SK-N-SH treated with all-trans-retinoic acid at 6 μM for 48 hours (cell line): ENCODE results near the gene MADD.

Source experiments
- ATAC-seq: fragments of 200-7000 bp; cut with Tn5 transposase; 3 replicates; pipeline ENCODE4 v1.9.1; 2020; ENCODE audit warnings: mild to moderate bottlenecking, moderate library complexity
- ARNTL ChIP-seq: fragments of 450-650 bp; formaldehyde crosslinking; IDR thresholded peaks from 2 replicates; pipeline ENCODE4 v1.5.0; 2020; ENCODE audit warnings: low read depth, mild to moderate bottlenecking, moderate library complexity, borderline replicate concordance
- BACH2 ChIP-seq: fragments of 250-450 bp; sonication (Bioruptor Pico); IDR thresholded peaks from 2 replicates; pipeline ENCODE4 v1.9.0; 2021; ENCODE audit warnings: mild to moderate bottlenecking, borderline replicate concordance
- CSDC2 ChIP-seq: fragments of 250-450 bp; sonication (Bioruptor Pico); IDR thresholded peaks from 2 replicates; pipeline ENCODE4 v1.5.0; 2020; ENCODE audit warnings: mild to moderate bottlenecking, moderate library complexity
- GLIS3 ChIP-seq: fragments of 250-450 bp; sonication (Bioruptor Pico); IDR thresholded peaks from 2 replicates; pipeline ENCODE4 v1.5.0; 2020; ENCODE audit warnings: mild to moderate bottlenecking, moderate library complexity
- ISL1 ChIP-seq: fragments of 250-450 bp; sonication (Bioruptor Pico); IDR thresholded peaks from 2 replicates; pipeline ENCODE4 v2.1.2; 2022; ENCODE audit warnings: mild to moderate bottlenecking, moderate library complexity
- OSR1 ChIP-seq: fragments of 250-450 bp; sonication (Bioruptor Pico); IDR thresholded peaks from 2 replicates; pipeline ENCODE4 v1.8.0; 2022; ENCODE audit warnings: moderate library complexity, mild to moderate bottlenecking, inconsistent platforms
- RARB ChIP-seq: fragments of 250-450 bp; sonication (Bioruptor Pico); IDR thresholded peaks from 2 replicates; pipeline ENCODE4 v1.8.0; 2021; ENCODE audit warnings: mild to moderate bottlenecking, moderate library complexity
- SNAI2 ChIP-seq: fragments of 250-450 bp; sonication (Bioruptor Pico); IDR thresholded peaks from 2 replicates; pipeline ENCODE4 v1.5.0; 2020; ENCODE audit warnings: mild to moderate bottlenecking, moderate library complexity
- TCF4 ChIP-seq: fragments of 250-450 bp; sonication (Bioruptor Pico); IDR thresholded peaks from 2 replicates; pipeline ENCODE4 v1.8.0; 2021; ENCODE audit warnings: mild to moderate bottlenecking, moderate library complexity, borderline replicate concordance
- TOX ChIP-seq: fragments of 250-450 bp; sonication (Bioruptor Pico); IDR thresholded peaks from 2 replicates; pipeline ENCODE4 v1.8.0; 2021; ENCODE audit warnings: mild to moderate bottlenecking, moderate library complexity, borderline replicate concordance
- ZC3H10 ChIP-seq: fragments of 250-450 bp; sonication (Bioruptor Pico); IDR thresholded peaks from 2 replicates; pipeline ENCODE4 v1.5.1; 2021; ENCODE audit warnings: mild to moderate bottlenecking, moderate library complexity
- ZFP3 ChIP-seq: fragments of 250-450 bp; sonication (Bioruptor Pico); IDR thresholded peaks from 2 replicates; pipeline ENCODE4 v1.5.0; 2020; ENCODE audit warnings: mild to moderate bottlenecking, moderate library complexity
- ZFP30 ChIP-seq: fragments of 450-650 bp; formaldehyde crosslinking; IDR thresholded peaks from 2 replicates; pipeline ENCODE4 v1.5.0; 2022; ENCODE audit warnings: mild to moderate bottlenecking, moderate library complexity
- ZNF8 ChIP-seq: fragments of 450-650 bp; formaldehyde crosslinking; IDR thresholded peaks from 2 replicates; pipeline ENCODE4 v1.5.0; 2020; ENCODE audit warnings: mild to moderate bottlenecking, moderate library complexity
- TF ChIP-seq, protein P1 (sequence below): fragments of 250-450 bp; sonication (Bioruptor Pico); IDR thresholded peaks from 2 replicates; pipeline ENCODE4 v1.5.1; 2020; ENCODE audit warnings: low read depth, mild to moderate bottlenecking, moderate library complexity
- TF ChIP-seq, protein P2 (sequence below): fragments of 250-450 bp; sonication (Bioruptor Pico); IDR thresholded peaks from 2 replicates; pipeline ENCODE4 v1.5.1; 2021; ENCODE audit warnings: mild to moderate bottlenecking, moderate library complexity
- TF ChIP-seq, protein P3 (sequence below): fragments of 250-450 bp; sonication (Bioruptor Pico); IDR thresholded peaks from 2 replicates; pipeline ENCODE4 v1.8.0; 2020; ENCODE audit warnings: mild to moderate bottlenecking, moderate library complexity, borderline replicate concordance
- TF ChIP-seq, protein P4 (sequence below): fragments of 250-450 bp; sonication (Bioruptor Pico); IDR thresholded peaks from 2 replicates; pipeline ENCODE4 v1.5.0; 2020; ENCODE audit warnings: mild to moderate bottlenecking, moderate library complexity
- TF ChIP-seq, protein P5 (sequence below): fragments of 250-450 bp; sonication (Bioruptor Pico); IDR thresholded peaks from 2 replicates; pipeline ENCODE4 v1.8.0; 2021; ENCODE audit warnings: low read depth, mild to moderate bottlenecking, moderate library complexity, borderline replicate concordance

MADD gene

DNA sequence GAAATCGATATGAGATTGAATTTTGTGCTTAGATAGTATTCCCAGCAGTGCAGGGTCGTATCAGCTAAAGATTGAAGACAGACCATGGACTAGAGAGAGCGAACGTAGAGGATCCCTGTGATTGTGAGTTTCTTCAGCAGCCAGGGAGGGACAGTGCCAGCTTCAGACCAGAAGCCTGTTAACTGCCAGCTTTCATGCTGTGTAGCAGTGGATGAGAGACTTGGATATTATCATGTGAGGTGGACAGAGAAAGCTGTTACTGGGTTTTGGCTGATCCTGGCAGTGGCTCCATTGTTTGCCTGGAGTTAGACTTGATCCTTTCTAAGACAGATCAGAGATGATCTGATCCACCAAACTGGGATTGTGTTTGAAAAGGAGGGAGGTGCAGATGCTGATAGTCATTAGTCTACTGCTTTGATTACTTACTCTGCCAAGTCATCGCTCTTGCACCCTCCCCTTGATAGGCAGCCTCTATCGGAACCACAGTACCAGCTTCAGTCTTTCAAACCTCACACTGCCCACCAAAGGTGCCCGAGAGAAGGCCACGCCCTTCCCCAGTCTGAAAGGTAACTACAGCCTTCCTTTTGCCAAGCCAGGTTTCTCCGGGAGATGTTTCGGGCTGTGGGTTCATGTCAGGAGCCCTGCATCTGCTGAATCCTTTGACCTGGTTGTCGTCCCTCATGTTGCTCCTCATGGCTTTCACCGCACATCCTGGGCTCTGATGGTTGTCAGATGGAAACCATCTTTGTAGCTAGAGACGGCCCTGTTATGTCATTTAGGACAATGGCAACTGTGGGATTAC lies 16.2 kb downstream of the MADD start (continued):
- TF ChIP-seq, protein P1, sequence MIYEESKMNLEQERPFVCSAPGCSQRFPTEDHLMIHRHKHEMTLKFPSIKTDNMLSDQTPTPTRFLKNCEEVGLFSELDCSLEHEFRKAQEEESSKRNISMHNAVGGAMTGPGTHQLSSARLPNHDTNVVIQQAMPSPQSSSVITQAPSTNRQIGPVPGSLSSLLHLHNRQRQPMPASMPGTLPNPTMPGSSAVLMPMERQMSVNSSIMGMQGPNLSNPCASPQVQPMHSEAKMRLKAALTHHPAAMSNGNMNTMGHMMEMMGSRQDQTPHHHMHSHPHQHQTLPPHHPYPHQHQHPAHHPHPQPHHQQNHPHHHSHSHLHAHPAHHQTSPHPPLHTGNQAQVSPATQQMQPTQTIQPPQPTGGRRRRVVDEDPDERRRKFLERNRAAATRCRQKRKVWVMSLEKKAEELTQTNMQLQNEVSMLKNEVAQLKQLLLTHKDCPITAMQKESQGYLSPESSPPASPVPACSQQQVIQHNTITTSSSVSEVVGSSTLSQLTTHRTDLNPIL (CRISPR knock-in tag): no peak
- TF ChIP-seq GLIS3 (CRISPR knock-in tag) (no peak), ZC3H10 (CRISPR knock-in tag) (no peak), RARB (CRISPR knock-in tag) (no peak), TCF4 (no peak), ZNF8 (no peak), ZFP3 (CRISPR knock-in tag) (no peak), CSDC2 (CRISPR knock-in tag) (no peak), ARNTL (no peak), ZFP30 (no peak), OSR1 (no peak)
- TF ChIP-seq, protein P2, sequence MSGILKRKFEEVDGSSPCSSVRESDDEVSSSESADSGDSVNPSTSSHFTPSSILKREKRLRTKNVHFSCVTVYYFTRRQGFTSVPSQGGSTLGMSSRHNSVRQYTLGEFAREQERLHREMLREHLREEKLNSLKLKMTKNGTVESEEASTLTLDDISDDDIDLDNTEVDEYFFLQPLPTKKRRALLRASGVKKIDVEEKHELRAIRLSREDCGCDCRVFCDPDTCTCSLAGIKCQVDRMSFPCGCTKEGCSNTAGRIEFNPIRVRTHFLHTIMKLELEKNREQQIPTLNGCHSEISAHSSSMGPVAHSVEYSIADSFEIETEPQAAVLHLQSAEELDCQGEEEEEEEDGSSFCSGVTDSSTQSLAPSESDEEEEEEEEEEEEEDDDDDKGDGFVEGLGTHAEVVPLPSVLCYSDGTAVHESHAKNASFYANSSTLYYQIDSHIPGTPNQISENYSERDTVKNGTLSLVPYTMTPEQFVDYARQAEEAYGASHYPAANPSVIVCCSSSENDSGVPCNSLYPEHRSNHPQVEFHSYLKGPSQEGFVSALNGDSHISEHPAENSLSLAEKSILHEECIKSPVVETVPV (CRISPR knock-in tag): no peak

DNA sequence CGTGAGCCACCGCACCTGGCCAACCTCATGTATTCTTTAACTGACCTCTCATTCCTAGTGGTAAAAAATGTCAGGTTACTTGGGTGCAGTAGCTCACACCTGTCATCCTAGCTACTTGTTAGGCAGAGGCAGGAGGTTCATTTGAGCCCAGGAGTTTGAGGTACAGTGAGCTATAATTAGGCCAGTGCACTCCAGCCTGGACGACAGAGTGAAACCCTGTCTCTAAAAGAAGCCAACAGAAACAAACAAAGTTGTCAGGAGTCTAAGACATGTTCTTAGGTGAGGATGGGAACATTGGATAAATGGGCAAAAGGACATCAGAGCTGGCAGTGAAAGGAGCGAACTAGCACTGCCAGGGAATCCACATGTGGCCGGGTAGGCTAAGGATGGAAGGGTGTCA lies 18.1 kb downstream of the MADD start:
- TF ChIP-seq, protein P3, sequence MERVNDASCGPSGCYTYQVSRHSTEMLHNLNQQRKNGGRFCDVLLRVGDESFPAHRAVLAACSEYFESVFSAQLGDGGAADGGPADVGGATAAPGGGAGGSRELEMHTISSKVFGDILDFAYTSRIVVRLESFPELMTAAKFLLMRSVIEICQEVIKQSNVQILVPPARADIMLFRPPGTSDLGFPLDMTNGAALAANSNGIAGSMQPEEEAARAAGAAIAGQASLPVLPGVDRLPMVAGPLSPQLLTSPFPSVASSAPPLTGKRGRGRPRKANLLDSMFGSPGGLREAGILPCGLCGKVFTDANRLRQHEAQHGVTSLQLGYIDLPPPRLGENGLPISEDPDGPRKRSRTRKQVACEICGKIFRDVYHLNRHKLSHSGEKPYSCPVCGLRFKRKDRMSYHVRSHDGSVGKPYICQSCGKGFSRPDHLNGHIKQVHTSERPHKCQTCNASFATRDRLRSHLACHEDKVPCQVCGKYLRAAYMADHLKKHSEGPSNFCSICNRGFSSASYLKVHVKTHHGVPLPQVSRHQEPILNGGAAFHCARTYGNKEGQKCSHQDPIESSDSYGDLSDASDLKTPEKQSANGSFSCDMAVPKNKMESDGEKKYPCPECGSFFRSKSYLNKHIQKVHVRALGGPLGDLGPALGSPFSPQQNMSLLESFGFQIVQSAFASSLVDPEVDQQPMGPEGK (CRISPR knock-in tag): no peak
- TF ChIP-seq SNAI2 (CRISPR knock-in tag) (no peak), BACH2 (CRISPR knock-in tag) (no peak), RARB (CRISPR knock-in tag) (no peak), TCF4 (no peak)
- TF ChIP-seq, protein P4, sequence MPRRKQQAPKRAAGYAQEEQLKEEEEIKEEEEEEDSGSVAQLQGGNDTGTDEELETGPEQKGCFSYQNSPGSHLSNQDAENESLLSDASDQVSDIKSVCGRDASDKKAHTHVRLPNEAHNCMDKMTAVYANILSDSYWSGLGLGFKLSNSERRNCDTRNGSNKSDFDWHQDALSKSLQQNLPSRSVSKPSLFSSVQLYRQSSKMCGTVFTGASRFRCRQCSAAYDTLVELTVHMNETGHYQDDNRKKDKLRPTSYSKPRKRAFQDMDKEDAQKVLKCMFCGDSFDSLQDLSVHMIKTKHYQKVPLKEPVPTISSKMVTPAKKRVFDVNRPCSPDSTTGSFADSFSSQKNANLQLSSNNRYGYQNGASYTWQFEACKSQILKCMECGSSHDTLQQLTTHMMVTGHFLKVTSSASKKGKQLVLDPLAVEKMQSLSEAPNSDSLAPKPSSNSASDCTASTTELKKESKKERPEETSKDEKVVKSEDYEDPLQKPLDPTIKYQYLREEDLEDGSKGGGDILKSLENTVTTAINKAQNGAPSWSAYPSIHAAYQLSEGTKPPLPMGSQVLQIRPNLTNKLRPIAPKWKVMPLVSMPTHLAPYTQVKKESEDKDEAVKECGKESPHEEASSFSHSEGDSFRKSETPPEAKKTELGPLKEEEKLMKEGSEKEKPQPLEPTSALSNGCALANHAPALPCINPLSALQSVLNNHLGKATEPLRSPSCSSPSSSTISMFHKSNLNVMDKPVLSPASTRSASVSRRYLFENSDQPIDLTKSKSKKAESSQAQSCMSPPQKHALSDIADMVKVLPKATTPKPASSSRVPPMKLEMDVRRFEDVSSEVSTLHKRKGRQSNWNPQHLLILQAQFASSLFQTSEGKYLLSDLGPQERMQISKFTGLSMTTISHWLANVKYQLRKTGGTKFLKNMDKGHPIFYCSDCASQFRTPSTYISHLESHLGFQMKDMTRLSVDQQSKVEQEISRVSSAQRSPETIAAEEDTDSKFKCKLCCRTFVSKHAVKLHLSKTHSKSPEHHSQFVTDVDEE (CRISPR knock-in tag): no peak
- TF ChIP-seq, protein P1 (CRISPR knock-in tag): no peak
- ATAC-seq: no peak

DNA sequence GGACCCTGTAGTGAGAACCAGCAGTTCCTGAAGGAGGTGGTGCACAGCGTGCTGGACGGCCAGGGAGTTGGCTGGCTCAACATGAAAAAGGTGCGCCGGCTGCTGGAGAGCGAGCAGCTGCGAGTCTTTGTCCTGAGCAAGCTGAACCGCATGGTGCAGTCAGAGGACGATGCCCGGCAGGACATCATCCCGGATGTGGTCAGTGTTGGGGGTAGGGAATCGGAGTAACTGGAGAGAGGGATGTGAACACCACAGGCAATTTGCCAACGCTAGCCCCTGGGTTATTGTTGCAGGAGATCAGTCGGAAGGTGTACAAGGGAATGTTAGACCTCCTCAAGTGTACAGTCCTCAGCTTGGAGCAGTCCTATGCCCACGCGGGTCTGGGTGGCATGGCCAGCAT lies 19.9 kb downstream of the MADD start:
- ATAC-seq: no peak
- TF ChIP-seq, protein P3 (CRISPR knock-in tag): no peak
- TF ChIP-seq, protein P1 (CRISPR knock-in tag): no peak
- TF ChIP-seq, protein P5, sequence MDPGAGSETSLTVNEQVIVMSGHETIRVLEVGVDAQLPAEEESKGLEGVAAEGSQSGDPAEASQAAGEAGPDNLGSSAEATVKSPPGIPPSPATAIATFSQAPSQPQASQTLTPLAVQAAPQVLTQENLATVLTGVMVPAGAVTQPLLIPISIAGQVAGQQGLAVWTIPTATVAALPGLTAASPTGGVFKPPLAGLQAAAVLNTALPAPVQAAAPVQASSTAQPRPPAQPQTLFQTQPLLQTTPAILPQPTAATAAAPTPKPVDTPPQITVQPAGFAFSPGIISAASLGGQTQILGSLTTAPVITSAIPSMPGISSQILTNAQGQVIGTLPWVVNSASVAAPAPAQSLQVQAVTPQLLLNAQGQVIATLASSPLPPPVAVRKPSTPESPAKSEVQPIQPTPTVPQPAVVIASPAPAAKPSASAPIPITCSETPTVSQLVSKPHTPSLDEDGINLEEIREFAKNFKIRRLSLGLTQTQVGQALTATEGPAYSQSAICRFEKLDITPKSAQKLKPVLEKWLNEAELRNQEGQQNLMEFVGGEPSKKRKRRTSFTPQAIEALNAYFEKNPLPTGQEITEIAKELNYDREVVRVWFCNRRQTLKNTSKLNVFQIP: no peak
- no peak for TF ChIP-seq ISL1
- TF ChIP-seq TOX: no peak
- TF ChIP-seq ZC3H10 (CRISPR knock-in tag): no peak
- no peak for TF ChIP-seq ZFP30
- TF ChIP-seq ARNTL: no peak
- TF ChIP-seq RARB (CRISPR knock-in tag): no peak
